WTC11 (cell line): Measurements from ENCODE around the gene UBE2E1. TPM values are rescaled to one million over a fixed set of nuclear protein-coding genes. Genes with fewer than 3 reads are reported as not detected.
A peak's percentile ranks its signal among the peaks of the same experiment; 100 is the strongest.

Source experiments
- ATAC-seq: fragments of 200-7000 bp; cut with Tn5 transposase; 2 replicates; pipeline ENCODE4 v1.10.0; 2021; ENCODE audit warnings: mild to moderate bottlenecking, moderate library complexity
- CTCF ChIA-PET: fragments of 300-600 bp; sonication (Branson Sonifier 250); formaldehyde crosslinking; loops from one replicate; lab custom pipeline; 2021; ENCODE audit warnings: antibody characterized with exemption; lab: Charles Lee
- POLR2A ChIA-PET: fragments of 350-600 bp; sonication (Branson Sonifier 250); formaldehyde crosslinking; loops from one replicate; lab custom pipeline; 2021; ENCODE audit warnings: antibody characterized with exemption; lab: Charles Lee
- DNase-seq: peaks from one replicate; pipeline ENCODE4 v3.0.0; 2021; ENCODE audit warnings: low spot score
- H3K27ac Mint-ChIP-seq: 2 replicates; pipeline ENCODE4 v1.8.0; 2021; ENCODE audit warnings: mixed read lengths
- H3K27me3 Mint-ChIP-seq: 2 replicates; pipeline ENCODE4 v1.8.0; 2021; ENCODE audit warnings: low read depth, mild to moderate bottlenecking, moderate library complexity, mixed read lengths
- H3K36me3 Mint-ChIP-seq: 2 replicates; pipeline ENCODE4 v1.8.0; 2021; ENCODE audit warnings: mixed read lengths
- H3K4me1 Mint-ChIP-seq: 2 replicates; pipeline ENCODE4 v1.8.0; 2022; ENCODE audit warnings: mixed read lengths
- H3K4me3 Mint-ChIP-seq: 2 replicates; pipeline ENCODE4 v1.8.0; 2021; ENCODE audit warnings: mild to moderate bottlenecking, moderate library complexity, mixed read lengths
- H3K9me3 Mint-ChIP-seq: 2 replicates; pipeline ENCODE4 v1.8.0; 2021; ENCODE audit warnings: mixed read lengths
- ATF1 ChIP-seq: sonication (generic); formaldehyde crosslinking; IDR thresholded peaks from 2 replicates; pipeline ENCODE4 v1.8.1; 2023; ENCODE audit warnings: mild to moderate bottlenecking, moderate library complexity, missing genetic modification reagents
- ATF2 ChIP-seq: sonication (generic); formaldehyde crosslinking; IDR thresholded peaks from 2 replicates; pipeline ENCODE4 v1.8.1; 2022; ENCODE audit warnings: low read depth, missing genetic modification reagents, borderline replicate concordance
- CBFB ChIP-seq: sonication (generic); formaldehyde crosslinking; IDR thresholded peaks from 2 replicates; pipeline ENCODE4 v1.8.1; 2022; ENCODE audit warnings: mild to moderate bottlenecking, low read depth, missing genetic modification reagents
- CREM ChIP-seq: sonication (generic); formaldehyde crosslinking; IDR thresholded peaks from 2 replicates; pipeline ENCODE4 v1.8.1; 2022; ENCODE audit warnings: mild to moderate bottlenecking, missing genetic modification reagents, moderate library complexity
- ELF4 ChIP-seq: sonication (generic); formaldehyde crosslinking; IDR thresholded peaks from 2 replicates; pipeline ENCODE4 v1.8.1; 2022; ENCODE audit warnings: low read depth, mild to moderate bottlenecking, moderate library complexity, missing genetic modification reagents
- FOXP4 ChIP-seq: sonication (generic); formaldehyde crosslinking; IDR thresholded peaks from 2 replicates; pipeline ENCODE4 v1.8.0; 2022; ENCODE audit warnings: mild to moderate bottlenecking, missing genetic modification reagents
- GABPB1 ChIP-seq: sonication (generic); formaldehyde crosslinking; IDR thresholded peaks from 2 replicates; pipeline ENCODE4 v1.8.1; 2023; ENCODE audit warnings: mild to moderate bottlenecking, missing genetic modification reagents
- KAT7 ChIP-seq: sonication (generic); formaldehyde crosslinking; IDR thresholded peaks from 2 replicates; pipeline ENCODE4 v1.8.1; 2023; ENCODE audit warnings: missing genetic modification reagents, mild to moderate bottlenecking, borderline replicate concordance
- MAX ChIP-seq: sonication (generic); formaldehyde crosslinking; IDR thresholded peaks from 2 replicates; pipeline ENCODE4 v1.8.0; 2022; ENCODE audit warnings: mild to moderate bottlenecking, missing genetic modification reagents
- NR1H2 ChIP-seq: sonication (generic); formaldehyde crosslinking; IDR thresholded peaks from 2 replicates; pipeline ENCODE4 v1.9.0; 2021; ENCODE audit warnings: mild to moderate bottlenecking, moderate library complexity, missing genetic modification reagents
- NR3C1 ChIP-seq: sonication (generic); formaldehyde crosslinking; conservative IDR thresholded peaks from 2 replicates; pipeline ENCODE4 v1.8.1; 2023; ENCODE audit warnings: low read depth, mild to moderate bottlenecking, missing genetic modification reagents
- PRRX2 ChIP-seq: fragments of 250-450 bp; sonication (Bioruptor Pico); IDR thresholded peaks from 2 replicates; pipeline ENCODE4 v1.8.0; 2021; ENCODE audit warnings: mild to moderate bottlenecking
- RORB ChIP-seq: fragments of 250-450 bp; sonication (Bioruptor Pico); IDR thresholded peaks from 2 replicates; pipeline ENCODE4 v1.9.0; 2021; ENCODE audit warnings: mild to moderate bottlenecking
- SMAD3 ChIP-seq: sonication (generic); formaldehyde crosslinking; IDR thresholded peaks from 2 replicates; pipeline ENCODE4 v1.8.0; 2022; ENCODE audit warnings: missing genetic modification reagents, mild to moderate bottlenecking, borderline replicate concordance
- SMAD4 ChIP-seq: sonication (generic); formaldehyde crosslinking; IDR thresholded peaks from 2 replicates; pipeline ENCODE4 v1.8.0; 2022; ENCODE audit warnings: mild to moderate bottlenecking, missing genetic modification reagents
- STAT6 ChIP-seq: sonication (generic); formaldehyde crosslinking; conservative IDR thresholded peaks from 2 replicates; pipeline ENCODE4 v1.8.1; 2023; ENCODE audit warnings: mild to moderate bottlenecking, low read depth, missing genetic modification reagents, moderate library complexity
- USF2 ChIP-seq: sonication (generic); formaldehyde crosslinking; IDR thresholded peaks from 2 replicates; pipeline ENCODE4 v1.8.1; 2023; ENCODE audit warnings: mild to moderate bottlenecking, missing genetic modification reagents, moderate library complexity
- ZNF121 ChIP-seq: sonication (generic); formaldehyde crosslinking; IDR thresholded peaks from 2 replicates; pipeline ENCODE4 v1.8.0; 2023; ENCODE audit warnings: missing genetic modification reagents
- ZNF416 ChIP-seq: fragments of 250-450 bp; sonication (Bioruptor Pico); IDR thresholded peaks from 2 replicates; pipeline ENCODE4 v1.9.0; 2021; ENCODE audit warnings: mild to moderate bottlenecking, inconsistent platforms
- ZNF425 ChIP-seq: fragments of 250-450 bp; sonication (Bioruptor Pico); conservative IDR thresholded peaks from 2 replicates; pipeline ENCODE4 v1.9.0; 2021; ENCODE audit warnings: mild to moderate bottlenecking
- ZNF532 ChIP-seq: fragments of 250-450 bp; sonication (Bioruptor Pico); IDR thresholded peaks from 2 replicates; pipeline ENCODE4 v1.9.0; 2021; ENCODE audit warnings: mild to moderate bottlenecking, borderline replicate concordance
- ZNF671 ChIP-seq: fragments of 250-450 bp; sonication (Bioruptor Pico); IDR thresholded peaks from 2 replicates; pipeline ENCODE4 v1.8.0; 2021; ENCODE audit warnings: mild to moderate bottlenecking
- total RNA-seq: library from RNA; stranded (reverse); gene quantifications from 3 replicates; pipeline ENCODE4 v1.2.3, GENCODE V29; 2021

Gene UBE2E1
- total RNA-seq, 1 experiment from 2014 or later, result 121 TPM

GRCh38 chr3:23820888-23821287 is 15.1 kb downstream of the UBE2E1 start:
- no peak for DNase-seq
- no peaks in the 10 kb centered on the region for H3K27me3 Mint-ChIP-seq
- peak overlapping the region; percentile 58 for H3K27ac Mint-ChIP-seq
- ChIA-PET POLR2A (no interaction called here), CTCF (no interaction called here)
- peaks cover 74% of the 10 kb centered on the region for H3K4me1 Mint-ChIP-seq
- ATAC-seq, result no peak
- H3K4me3 Mint-ChIP-seq, result no peak overlapping the region
- H3K36me3 Mint-ChIP-seq, result peaks cover 6% of the 10 kb centered on the region; the same call in 1 of the 2 replicates
- no peak for TF ChIP-seq MAX (CRISPR knock-in tag)
- TF ChIP-seq ZNF532 (CRISPR knock-in tag), result no peak
- no peak for TF ChIP-seq ZNF425 (CRISPR knock-in tag)
- TF ChIP-seq SMAD4 (CRISPR knock-in tag), result no peak
- no peak for TF ChIP-seq ATF2 (CRISPR knock-in tag)
- TF ChIP-seq CREM, result no peak
- TF ChIP-seq NR1H2, result no peak
- TF ChIP-seq STAT6 (CRISPR knock-in tag), result no peak
- TF ChIP-seq RORB (CRISPR knock-in tag), result no peak
- TF ChIP-seq CBFB (CRISPR knock-in tag), result no peak
- TF ChIP-seq ZNF121 (CRISPR knock-in tag), result no peak
- TF ChIP-seq PRRX2 (CRISPR knock-in tag), result no peak
- TF ChIP-seq ELF4 (CRISPR knock-in tag), result no peak
- H3K9me3 Mint-ChIP-seq, result no peaks in the 10 kb centered on the region

- ChIA-PET CTCF (no interaction called here), POLR2A (no interaction called here)
- H3K9me3 Mint-ChIP-seq, result no peaks in the 10 kb centered on the region
- TF ChIP-seq RORB (CRISPR knock-in tag), result no peak
- no peak for TF ChIP-seq ZNF671 (CRISPR knock-in tag)
- no peak for TF ChIP-seq ATF1 (CRISPR knock-in tag)
- TF ChIP-seq ZNF416 (CRISPR knock-in tag), result no peak
- TF ChIP-seq NR3C1, result no peak
- no peak for TF ChIP-seq KAT7 (CRISPR knock-in tag)
- no peak for TF ChIP-seq USF2 (CRISPR knock-in tag)
- TF ChIP-seq FOXP4 (CRISPR knock-in tag), result no peak
- TF ChIP-seq SMAD3, result no peak
- no peak for TF ChIP-seq GABPB1 (CRISPR knock-in tag)
- no peak overlapping the region for H3K4me3 Mint-ChIP-seq
- H3K27me3 Mint-ChIP-seq, result no peaks in the 10 kb centered on the region
- peaks cover 84% of the 10 kb centered on the region for H3K4me1 Mint-ChIP-seq
- ATAC-seq (no peak), DNase-seq (no peak)
- H3K36me3 Mint-ChIP-seq, result peaks cover 4% of the 10 kb centered on the region; the same call in 1 of the 2 replicates
- H3K27ac Mint-ChIP-seq, result peak overlapping the region; percentile 75; the same call in 1 of the 2 replicates
These were observed 16.1 kb downstream of the UBE2E1 start for GRCh38 chr3:23821858-23822257.
